ENCODE measurements around the gene TPPP3. TPM values are rescaled to one million over a fixed set of nuclear protein-coding genes. Genes with fewer than 3 reads are reported as not detected.

TPPP3 gene
- total RNA-seq, 2 donors from 2014 or later = 0.64 to 0.73 TPM

- Mint-ChIP-seq H3K4me1 (peaks cover 26% of the 10 kb centered on the region), H3K27ac (no peak overlapping the region), H3K4me3 (no peak overlapping the region), H3K27me3 (ENCODE audit: insufficient read depth) (peaks cover 33% of the 10 kb centered on the region), H3K36me3 (ENCODE audit: low read depth) (peaks cover 11% of the 10 kb centered on the region), H3K9me3 (no peaks in the 10 kb centered on the region)
- Histone ChIP-seq H3K27ac (ENCODE audit: low read depth, low read length) (no peak overlapping the region), H3K4me1 (ENCODE audit: control insufficient read depth, insufficient read depth, low read length) (peaks cover 3% of the 10 kb centered on the region), H3K9ac (ENCODE audit: extremely low read depth, low read length, poor library complexity, severe bottlenecking) (no peak overlapping the region), H3K9me3 (ENCODE audit: control insufficient read depth, low read length) (no peaks in the 10 kb centered on the region), H3K4me3 (ENCODE audit: low read length) (peak overlapping the region; percentile 85), H3K36me3 (ENCODE audit: control insufficient read depth, insufficient read depth, low read length) (peaks cover 6% of the 10 kb centered on the region), H3K27me3 (ENCODE audit: control insufficient read depth, insufficient read depth, low read length, poor library complexity, severe bottlenecking) (peaks cover 24% of the 10 kb centered on the region)
- no peak for DNase-seq
- WGBS, 2 experiments (ENCODE audit: insufficient coverage in 1 of 2, insufficient read length in 1 of 2) = 97 to 100% methylated on average over 4 to 5 of the region's 5 CpGs
- TF ChIP-seq, protein P1, sequence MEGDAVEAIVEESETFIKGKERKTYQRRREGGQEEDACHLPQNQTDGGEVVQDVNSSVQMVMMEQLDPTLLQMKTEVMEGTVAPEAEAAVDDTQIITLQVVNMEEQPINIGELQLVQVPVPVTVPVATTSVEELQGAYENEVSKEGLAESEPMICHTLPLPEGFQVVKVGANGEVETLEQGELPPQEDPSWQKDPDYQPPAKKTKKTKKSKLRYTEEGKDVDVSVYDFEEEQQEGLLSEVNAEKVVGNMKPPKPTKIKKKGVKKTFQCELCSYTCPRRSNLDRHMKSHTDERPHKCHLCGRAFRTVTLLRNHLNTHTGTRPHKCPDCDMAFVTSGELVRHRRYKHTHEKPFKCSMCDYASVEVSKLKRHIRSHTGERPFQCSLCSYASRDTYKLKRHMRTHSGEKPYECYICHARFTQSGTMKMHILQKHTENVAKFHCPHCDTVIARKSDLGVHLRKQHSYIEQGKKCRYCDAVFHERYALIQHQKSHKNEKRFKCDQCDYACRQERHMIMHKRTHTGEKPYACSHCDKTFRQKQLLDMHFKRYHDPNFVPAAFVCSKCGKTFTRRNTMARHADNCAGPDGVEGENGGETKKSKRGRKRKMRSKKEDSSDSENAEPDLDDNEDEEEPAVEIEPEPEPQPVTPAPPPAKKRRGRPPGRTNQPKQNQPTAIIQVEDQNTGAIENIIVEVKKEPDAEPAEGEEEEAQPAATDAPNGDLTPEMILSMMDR (conservative IDR thresholded peaks at IDR 0.05) = no peak
These were observed 39.9 kb upstream of the TPPP3 start for GRCh38 chr16:67433131-67433719.

DNA sequence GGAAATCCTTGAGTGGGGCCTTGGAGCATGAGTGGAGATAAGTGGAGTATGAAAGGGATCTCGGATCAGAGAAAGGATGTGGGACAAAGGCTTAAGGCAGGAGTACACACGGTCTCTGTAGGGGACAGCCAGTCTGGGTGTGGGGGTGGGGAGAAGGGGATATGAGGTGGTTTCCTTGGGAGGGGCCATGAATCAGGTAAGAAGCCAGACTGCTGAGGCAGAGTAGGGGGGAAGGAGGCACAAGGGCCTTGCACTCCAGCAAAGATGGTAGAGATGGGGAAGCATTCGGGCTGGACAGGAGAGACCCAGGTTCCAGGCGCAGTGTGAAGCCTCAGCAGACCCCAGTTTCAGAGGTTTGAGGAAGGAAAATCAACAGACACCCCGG, 39.2 kb upstream of the TPPP3 start:
- WGBS, 2 experiments (ENCODE audit: insufficient coverage in 1 of 2, insufficient read length in 1 of 2) = 79% methylated on average over 5 of the region's 5 CpGs
- H3K27ac Mint-ChIP-seq = peak overlapping the region; percentile 87
- peaks cover 24% of the 10 kb centered on the region for H3K27me3 ChIP-seq (ENCODE audit: control insufficient read depth, insufficient read depth, low read length, poor library complexity, severe bottlenecking)

DNA sequence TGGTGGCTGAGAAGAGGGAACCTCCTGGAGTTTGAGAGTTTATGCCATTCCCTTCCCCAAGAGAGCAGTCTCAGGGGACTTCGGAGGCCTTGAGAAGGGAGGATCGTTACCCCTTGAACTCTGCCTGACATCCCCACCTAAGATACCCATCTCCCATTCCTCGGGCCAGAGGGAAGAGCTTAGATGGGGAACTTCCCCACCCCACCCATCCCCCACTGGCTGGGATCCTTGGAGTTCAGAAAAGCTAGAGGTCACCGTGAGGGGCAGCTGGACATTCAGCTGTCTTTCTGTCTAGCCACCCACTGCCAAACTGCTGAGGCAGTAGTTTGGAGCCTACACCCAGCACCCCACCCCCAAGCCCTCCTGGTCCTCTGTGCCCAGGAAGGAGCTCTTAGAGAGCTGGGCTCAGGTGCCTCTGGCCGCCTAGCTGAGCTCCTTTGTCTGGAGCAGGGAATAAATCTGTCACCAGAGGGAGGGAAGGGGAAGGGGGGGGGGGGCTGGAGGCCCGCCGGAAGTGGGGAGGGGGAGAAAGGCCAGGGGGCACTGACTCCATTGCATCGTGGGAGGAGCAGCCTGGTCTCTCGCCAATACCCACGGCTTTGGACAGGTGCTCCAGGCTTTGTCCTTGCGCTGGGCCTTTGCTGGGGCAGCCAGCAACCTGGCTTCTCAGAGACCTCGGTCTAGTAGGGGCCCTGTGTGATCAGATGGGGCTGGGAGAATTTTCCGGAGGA, 38.6 kb upstream of the TPPP3 start:
- peak overlapping the region; percentile 87 for H3K27ac Mint-ChIP-seq
- peak overlapping the region; percentile 85 for H3K4me3 ChIP-seq (ENCODE audit: low read length)

More for the DNA sequence above, 39.2 kb upstream of the TPPP3 start:
- peak overlapping the region; percentile 83 for H3K27ac ChIP-seq (ENCODE audit: low read depth, low read length)
- TF ChIP-seq, protein P1 (conservative IDR thresholded peaks at IDR 0.05) = no peak
- H3K4me1 ChIP-seq (ENCODE audit: control insufficient read depth, insufficient read depth, low read length) = peaks cover 3% of the 10 kb centered on the region
- H3K27me3 Mint-ChIP-seq (ENCODE audit: insufficient read depth) = peaks cover 33% of the 10 kb centered on the region
- no peak for DNase-seq
- no peaks in the 10 kb centered on the region for H3K9me3 ChIP-seq (ENCODE audit: control insufficient read depth, low read length)
- peak overlapping the region; percentile 85 for H3K4me3 ChIP-seq (ENCODE audit: low read length)
- H3K36me3 ChIP-seq (ENCODE audit: control insufficient read depth, insufficient read depth, low read length) = peaks cover 4% of the 10 kb centered on the region
- peak overlapping the region; percentile 23 for H3K9ac ChIP-seq (ENCODE audit: extremely low read depth, low read length, poor library complexity, severe bottlenecking)
- H3K36me3 Mint-ChIP-seq (ENCODE audit: low read depth) = peaks cover 5% of the 10 kb centered on the region
- H3K4me3 Mint-ChIP-seq = peak overlapping the region; percentile 63
- H3K4me1 Mint-ChIP-seq = peaks cover 26% of the 10 kb centered on the region
- no peaks in the 10 kb centered on the region for H3K9me3 Mint-ChIP-seq

More for the DNA sequence above, 38.6 kb upstream of the TPPP3 start:
- peaks cover 33% of the 10 kb centered on the region for H3K27me3 Mint-ChIP-seq (ENCODE audit: insufficient read depth)
- Histone ChIP-seq H3K9ac (ENCODE audit: extremely low read depth, low read length, poor library complexity, severe bottlenecking) (peak overlapping the region; percentile 69), H3K36me3 (ENCODE audit: control insufficient read depth, insufficient read depth, low read length) (no peaks in the 10 kb centered on the region), H3K9me3 (ENCODE audit: control insufficient read depth, low read length) (no peaks in the 10 kb centered on the region), H3K4me1 (ENCODE audit: control insufficient read depth, insufficient read depth, low read length) (peaks cover 3% of the 10 kb centered on the region), H3K27ac (ENCODE audit: low read depth, low read length) (peak overlapping the region; percentile 83), H3K27me3 (ENCODE audit: control insufficient read depth, insufficient read depth, low read length, poor library complexity, severe bottlenecking) (peaks cover 24% of the 10 kb centered on the region)
- no peaks in the 10 kb centered on the region for H3K9me3 Mint-ChIP-seq
- peaks cover 3% of the 10 kb centered on the region for H3K36me3 Mint-ChIP-seq (ENCODE audit: low read depth)
- peak overlapping the region; percentile 63 for H3K4me3 Mint-ChIP-seq
- peak; percentile 75 for DNase-seq
- peaks cover 26% of the 10 kb centered on the region for H3K4me1 Mint-ChIP-seq
- TF ChIP-seq, protein P1 (conservative IDR thresholded peaks at IDR 0.05) = no peak
- WGBS, 2 experiments (ENCODE audit: insufficient coverage in 1 of 2, insufficient read length in 1 of 2) = 37 to 59% methylated on average over 6 to 13 of the region's 13 CpGs

Data from endodermal cell (in vitro differentiated cells).